8988T (cell line): ENCODE results near the gene MAP3K5.

Experiments
- DNase-seq: peaks from one replicate; pipeline ENCODE4 v3.0.0; 2011

Gene MAP3K5

GRCh38 chr6:136641166-136641565 lies 151.1 kb downstream of the MAP3K5 start:
- no peak for DNase-seq

- no peak for DNase-seq
Measured at GRCh38 chr6:136640132-136640915, 152.0 kb downstream of the MAP3K5 start.

- DNase-seq: no peak
Measured at GRCh38 chr6:136639702-136640101, 152.6 kb downstream of the MAP3K5 start.

- no peak for DNase-seq
Measured at GRCh38 chr6:136635615-136636014, 156.7 kb downstream of the MAP3K5 start.

GRCh38 chr6:136633355-136633754 lies 158.9 kb downstream of the MAP3K5 start:
- no peak for DNase-seq

GRCh38 chr6:136628996-136629395 lies 163.3 kb downstream of the MAP3K5 start:
- no peak for DNase-seq

- no peak for DNase-seq
Measured at GRCh38 chr6:136627191-136627590, 165.1 kb downstream of the MAP3K5 start.

- DNase-seq: no peak
Measured at GRCh38 chr6:136625293-136625692, 167.0 kb downstream of the MAP3K5 start.

GRCh38 chr6:136624347-136624746 lies 167.9 kb downstream of the MAP3K5 start:
- DNase-seq: no peak

- DNase-seq: no peak
Measured at GRCh38 chr6:136618086-136618485, 174.2 kb downstream of the MAP3K5 start.

- no peak for DNase-seq
Measured at GRCh38 chr6:136616527-136616926, 175.8 kb downstream of the MAP3K5 start.

- no peak for DNase-seq
Measured at GRCh38 chr6:136614994-136615393, 177.3 kb downstream of the MAP3K5 start.

- no peak for DNase-seq
Measured at GRCh38 chr6:136614350-136614749, 177.9 kb downstream of the MAP3K5 start.

- no peak for DNase-seq
Measured at GRCh38 chr6:136613477-136613876, 178.8 kb downstream of the MAP3K5 start.

- DNase-seq: no peak
Measured at GRCh38 chr6:136612666-136613389, 179.4 kb downstream of the MAP3K5 start.

- DNase-seq: no peak
Measured at GRCh38 chr6:136611746-136612145, 180.5 kb downstream of the MAP3K5 start.

GRCh38 chr6:136611133-136611532 lies 181.1 kb downstream of the MAP3K5 start:
- no peak for DNase-seq

- DNase-seq: peak; percentile 45
Measured at GRCh38 chr6:136609873-136610706, 182.2 kb downstream of the MAP3K5 start.

GRCh38 chr6:136608991-136609390 lies 183.3 kb downstream of the MAP3K5 start:
- no peak for DNase-seq

- DNase-seq: no peak
Measured at GRCh38 chr6:136607932-136608772, 184.1 kb downstream of the MAP3K5 start.

- DNase-seq: no peak
Measured at GRCh38 chr6:136607204-136607931, 184.9 kb downstream of the MAP3K5 start.
